HG03135 (cell line): ENCODE measurements around the gene ACLY.
"Not testable (repeated sequence)": the region's sequence is repeated elsewhere in the genome, so short reads cannot be mapped to it uniquely, and the experiment has no call there.

ENCODE experiments used
- ATAC-seq: cut with Tn5 transposase; IDR thresholded peaks from one replicate; pipeline ENCODE4 v1.9.1; 2021; ENCODE audit warnings: mild to moderate bottlenecking, moderate library complexity; ENCODE audit not compliant: unreplicated experiment

The ACLY gene

GRCh38 chr17:41874293-41874670 is 44.5 kb downstream of the ACLY start:
- ATAC-seq = not testable (repeated sequence)

- no peak for ATAC-seq
Measured at GRCh38 chr17:41873559-41874292, 45.0 kb downstream of the ACLY start.

- no peak for ATAC-seq
Measured at GRCh38 chr17:41871789-41872188, 47.0 kb downstream of the ACLY start.

- no peak for ATAC-seq
Measured at GRCh38 chr17:41870627-41871026, 48.1 kb downstream of the ACLY start.

- no peak for ATAC-seq
Measured at GRCh38 chr17:41870097-41870496, 48.7 kb downstream of the ACLY start.

GRCh38 chr17:41869426-41869825 is 49.3 kb downstream of the ACLY start:
- ATAC-seq = no peak

GRCh38 chr17:41868568-41868967 is 50.2 kb downstream of the ACLY start:
- ATAC-seq = no peak

- no peak for ATAC-seq
Measured at GRCh38 chr17:41865596-41865893, 53.2 kb downstream of the ACLY start.

GRCh38 chr17:41864836-41865595 is 53.7 kb downstream of the ACLY start, which contains the start of gene KLHL11:
Gene KLHL11, minus strand, starts transcription at chr17:41865423. Its CDS starts 53 bp downstream, at chr17:41865370.
- ATAC-seq = peak; percentile 80

- ATAC-seq = no peak
Measured at GRCh38 chr17:41864498-41864835, 54.3 kb downstream of the ACLY start.

- ATAC-seq = no peak
Measured at GRCh38 chr17:41863074-41863848, 55.5 kb downstream of the ACLY start.

- ATAC-seq = no peak
Measured at GRCh38 chr17:41860254-41860931, 58.4 kb downstream of the ACLY start.

- ATAC-seq = not testable (repeated sequence)
Measured at GRCh38 chr17:41851382-41851781, 67.4 kb downstream of the ACLY start.

GRCh38 chr17:41849251-41849990 is 69.3 kb downstream of the ACLY start:
- no peak for ATAC-seq

GRCh38 chr17:41848788-41849187 is 70.0 kb downstream of the ACLY start:
- no peak for ATAC-seq

- ATAC-seq = no peak
Measured at GRCh38 chr17:41844971-41845370, 73.8 kb downstream of the ACLY start.

- ATAC-seq = not testable (repeated sequence)
Measured at GRCh38 chr17:41840781-41841180, 78.0 kb downstream of the ACLY start.

GRCh38 chr17:41839448-41839847 is 79.3 kb downstream of the ACLY start:
- not testable (repeated sequence) for ATAC-seq

GRCh38 chr17:41837761-41838538 is 80.8 kb downstream of the ACLY start, which contains the start of gene KLHL10:
Gene KLHL10, plus strand, starts transcription at chr17:41837825. Its CDS starts 108 bp downstream, at chr17:41837933.
- ATAC-seq = no peak
